Umbilical cord (tissue), 2 donors: ENCODE results near the gene DMRTA2. TPM values are rescaled to one million over a fixed set of nuclear protein-coding genes. Genes with fewer than 3 reads are reported as not detected.

Experiments used
- DNase-seq: peaks from one replicate; pipeline ENCODE4 v3.0.0-alpha.2; 2015; ENCODE audit warnings: low spot score
- total RNA-seq: library from RNA; depleted of rRNA; stranded (reverse); fragments of >200 nt; gene quantifications from one replicate; pipeline ENCODE4 v1.2.3, GENCODE V29; 2014; ENCODE audit warnings: low replicate concordance; ENCODE audit not compliant: insufficient read depth

The DMRTA2 gene
- total RNA-seq = 0.24 TPM

DNA sequence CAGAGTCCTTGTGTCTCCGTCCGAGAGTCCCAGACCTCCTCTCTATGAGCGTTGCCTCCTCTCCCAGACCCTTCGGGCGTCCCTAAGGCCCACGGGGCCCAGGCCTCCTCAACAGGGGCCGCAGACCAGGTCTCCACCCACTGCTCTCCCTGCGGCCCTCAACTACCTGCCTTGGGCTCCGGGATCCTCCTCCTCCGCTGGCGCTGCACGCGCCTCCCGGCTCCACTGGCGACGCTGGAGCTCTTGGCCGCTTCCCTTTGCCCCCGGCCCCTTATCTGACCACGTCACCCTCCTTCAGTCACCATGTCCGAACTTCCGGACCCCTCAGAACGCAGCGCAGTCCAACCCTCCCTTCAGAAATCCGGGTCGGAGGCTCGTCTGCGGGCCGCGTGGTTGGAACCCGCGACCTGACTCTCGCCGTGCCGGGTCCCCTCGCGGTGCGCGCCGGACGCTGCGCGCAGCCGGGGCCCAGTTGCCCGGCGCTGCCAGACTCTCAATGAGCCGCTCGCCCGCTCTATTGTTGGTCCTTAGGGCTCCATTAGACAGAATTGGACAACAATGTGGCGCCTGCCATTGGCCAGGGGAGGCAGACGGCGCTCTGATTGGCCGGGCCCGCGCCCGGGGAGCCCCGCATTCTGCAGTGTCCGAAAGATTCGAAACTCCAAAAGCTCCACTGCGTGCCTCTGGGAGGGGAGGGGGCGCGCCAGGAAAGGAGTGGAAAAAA, at the start of gene DMRTA2:
Gene DMRTA2, minus strand, starts transcription at position 498 of the 724 bp plus-strand sequence. CDS start 1,907 bp downstream, outside the sequence.
- no peak for DNase-seq

DNA sequence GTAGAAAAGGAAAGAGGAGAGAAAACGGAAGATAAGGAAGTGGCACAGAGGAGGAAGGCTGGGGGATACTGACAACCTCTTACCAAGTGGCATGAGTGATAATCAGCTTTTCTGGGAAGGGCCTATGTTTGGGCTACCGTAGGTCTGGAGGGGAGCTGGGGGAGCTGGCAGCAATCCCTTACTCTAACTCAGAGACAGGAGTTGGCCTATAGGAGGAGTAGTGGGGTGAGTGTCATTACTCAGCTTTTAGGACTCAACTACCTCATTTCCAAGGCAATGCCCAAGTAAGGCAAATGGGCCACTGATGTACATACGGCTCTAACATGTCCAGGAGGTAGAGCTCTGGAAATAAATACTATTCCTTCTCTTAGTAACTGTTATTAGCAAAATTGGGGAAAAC, 48.7 kb upstream of the DMRTA2 start:
- DNase-seq = no peak

DNA sequence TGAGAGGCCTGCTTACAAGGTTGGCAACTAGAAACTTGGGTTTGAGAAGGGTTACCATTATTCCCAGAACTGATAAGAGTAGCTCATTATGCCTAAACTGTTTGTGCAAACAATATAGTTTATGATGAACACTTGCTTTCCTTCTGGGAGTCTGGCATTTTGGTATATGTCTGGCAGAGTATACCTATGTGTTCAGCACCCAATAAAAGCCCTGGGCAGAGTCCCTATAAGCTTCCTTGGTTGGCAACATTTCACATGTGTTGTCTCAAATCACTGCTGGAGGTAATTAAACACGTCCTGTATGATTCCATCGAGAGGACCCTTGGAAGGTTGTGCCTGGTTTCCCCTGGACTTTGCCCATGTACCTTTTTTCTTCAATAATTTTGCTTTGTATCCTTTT, 39.7 kb upstream of the DMRTA2 start:
- DNase-seq = no peak

DNA sequence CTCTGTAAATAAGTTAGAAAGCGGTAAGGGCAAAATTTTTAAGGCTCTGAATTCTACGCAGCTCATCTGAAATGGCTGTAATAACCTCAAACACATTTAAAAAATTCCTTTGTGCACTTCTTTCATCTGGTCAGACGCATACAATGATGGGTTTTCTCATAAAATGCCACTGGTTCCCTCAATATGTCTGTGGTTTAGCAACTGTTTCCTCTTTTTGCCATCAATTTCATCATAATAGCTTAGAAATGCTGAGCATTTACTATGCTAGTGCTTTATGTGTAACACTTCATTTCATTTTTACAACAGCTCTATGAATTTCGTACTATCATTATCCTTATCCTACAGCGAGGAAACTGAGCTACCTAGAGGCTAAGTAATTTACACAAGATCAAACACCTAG, 35.3 kb upstream of the DMRTA2 start:
- DNase-seq = no peak

DNA sequence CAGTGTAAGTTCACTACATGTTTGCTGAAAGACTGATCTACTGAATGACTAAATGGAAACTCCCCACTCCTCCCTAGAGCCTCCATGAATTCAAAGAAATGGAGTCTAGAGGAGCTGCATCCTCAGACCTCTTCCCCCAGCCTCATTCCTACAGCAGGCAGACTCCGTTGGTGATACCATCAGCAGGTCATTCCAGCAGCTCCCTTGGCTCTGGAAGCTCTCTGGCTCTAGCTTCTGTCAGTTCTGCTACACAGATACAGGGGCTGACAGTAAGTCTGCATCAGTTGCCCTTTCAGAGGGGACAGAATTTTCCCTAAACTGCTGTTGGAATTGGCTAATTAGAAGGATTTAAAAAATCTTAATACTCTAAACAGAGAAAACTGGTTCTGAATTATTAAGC, 31.7 kb upstream of the DMRTA2 start:
- DNase-seq = no peak

DNA sequence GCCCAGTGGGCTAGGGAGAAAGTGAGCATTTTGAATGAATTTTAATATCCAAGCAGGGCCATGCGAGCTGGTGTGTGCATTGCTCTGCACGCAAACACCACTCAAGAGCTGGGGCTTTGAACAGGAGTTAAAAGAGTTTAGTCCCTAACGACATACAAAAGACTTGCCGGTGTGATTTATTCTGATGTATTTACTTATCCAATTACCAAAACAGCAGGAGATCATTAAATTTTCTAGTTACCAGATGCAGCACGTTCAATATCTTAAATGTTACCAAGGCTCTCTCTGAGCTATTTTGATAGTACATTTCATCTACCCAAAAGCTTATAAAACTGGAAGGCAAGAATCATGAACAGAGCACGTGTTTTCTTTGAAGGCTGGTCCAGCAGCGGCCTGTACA, 30.0 kb upstream of the DMRTA2 start:
- DNase-seq = no peak

DNA sequence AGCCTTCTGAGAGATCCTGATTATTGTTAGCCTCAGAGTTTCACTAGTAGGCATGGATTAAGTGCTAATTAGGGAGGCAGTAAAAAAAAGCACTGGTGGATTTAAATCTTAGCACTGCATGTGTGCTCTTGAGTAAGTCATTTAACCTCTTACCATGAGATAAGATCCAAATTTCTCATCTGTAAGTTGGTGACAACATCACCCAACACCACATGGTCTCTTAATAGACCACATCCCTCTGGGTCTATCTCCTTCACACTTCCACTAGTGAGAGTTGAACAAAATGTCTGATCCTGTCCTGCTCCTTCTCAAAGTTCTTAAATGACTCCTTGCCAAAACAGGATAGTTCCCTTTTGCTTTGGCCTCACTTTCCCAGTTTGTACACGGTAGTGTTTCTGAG, 29.5 kb upstream of the DMRTA2 start:
- DNase-seq = no peak

DNA sequence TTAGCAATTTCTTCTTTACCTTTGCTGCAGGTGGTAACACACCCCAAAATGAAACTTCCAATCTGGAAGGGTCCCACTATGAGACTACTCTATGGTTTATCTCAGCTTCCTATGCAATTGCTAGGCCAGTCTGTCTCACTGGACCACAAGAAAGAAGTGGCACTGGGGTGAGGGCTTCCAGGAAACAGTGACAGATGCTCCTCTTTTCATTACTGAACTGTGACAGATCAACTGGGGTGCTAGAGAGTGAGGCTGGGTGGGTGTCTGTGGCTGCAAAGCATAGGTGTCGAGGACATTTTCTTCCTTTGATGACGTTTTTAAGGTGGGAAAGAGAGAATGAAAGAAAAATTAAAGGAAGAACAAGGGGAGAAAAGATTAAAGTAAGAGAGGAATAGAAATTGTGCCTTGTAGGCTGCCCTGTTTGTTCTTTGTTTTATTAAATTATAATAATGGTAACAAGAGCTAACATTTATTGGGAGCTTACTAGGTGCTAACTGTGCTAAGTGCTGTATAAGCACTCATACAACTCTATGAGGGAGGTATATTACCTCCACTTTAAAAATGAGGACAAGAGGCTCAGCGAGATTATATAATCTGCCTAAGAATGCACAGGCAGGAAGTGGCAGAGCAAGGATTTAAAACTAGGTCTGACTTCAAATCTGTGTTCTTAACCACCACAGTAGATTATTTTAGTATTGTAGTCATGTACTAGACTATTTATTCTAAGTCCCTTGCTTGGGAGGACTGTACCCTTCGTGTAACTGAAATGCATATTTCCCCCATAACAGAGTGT, 27.8 kb upstream of the DMRTA2 start:
- no peak for DNase-seq

DNA sequence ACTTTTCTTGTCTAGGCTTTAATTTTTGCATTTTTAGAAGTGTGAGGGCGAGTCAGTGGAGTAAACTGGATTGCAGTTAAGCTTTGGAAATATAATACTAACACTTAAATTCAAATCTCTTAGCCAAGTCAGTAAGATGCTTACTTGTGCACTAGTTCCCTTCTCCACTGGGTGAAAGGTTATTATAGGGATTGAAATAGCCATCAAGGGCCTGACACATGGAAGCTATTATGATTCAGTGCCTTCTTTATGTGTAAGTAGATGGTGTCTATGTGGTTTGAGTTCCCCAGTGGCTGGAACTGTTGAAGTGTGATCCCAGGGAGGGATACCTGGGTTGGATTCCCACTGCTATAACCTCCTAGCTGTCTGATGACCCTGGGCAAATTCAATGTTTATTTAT, 24.7 kb upstream of the DMRTA2 start:
- DNase-seq = no peak

DNA sequence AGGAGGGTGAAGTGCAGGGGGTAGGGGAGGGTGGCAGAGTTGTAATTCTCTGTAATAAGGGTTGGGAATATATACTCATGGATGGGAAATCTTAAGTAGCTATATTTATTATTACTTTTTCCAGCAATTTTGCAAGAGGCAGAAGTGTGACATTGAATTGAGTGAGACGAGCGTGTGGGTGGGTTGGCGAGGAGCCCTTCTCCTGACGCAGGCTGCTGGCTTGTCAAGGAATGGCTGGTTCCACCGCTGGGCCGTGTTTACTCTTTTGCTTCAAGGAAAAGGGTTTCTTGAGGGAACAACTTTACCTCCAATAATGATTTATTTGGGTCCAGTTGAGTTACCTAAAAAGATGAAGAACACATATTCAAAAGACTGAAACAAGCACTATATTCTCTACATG, 17.9 kb upstream of the DMRTA2 start:
- DNase-seq = no peak

DNA sequence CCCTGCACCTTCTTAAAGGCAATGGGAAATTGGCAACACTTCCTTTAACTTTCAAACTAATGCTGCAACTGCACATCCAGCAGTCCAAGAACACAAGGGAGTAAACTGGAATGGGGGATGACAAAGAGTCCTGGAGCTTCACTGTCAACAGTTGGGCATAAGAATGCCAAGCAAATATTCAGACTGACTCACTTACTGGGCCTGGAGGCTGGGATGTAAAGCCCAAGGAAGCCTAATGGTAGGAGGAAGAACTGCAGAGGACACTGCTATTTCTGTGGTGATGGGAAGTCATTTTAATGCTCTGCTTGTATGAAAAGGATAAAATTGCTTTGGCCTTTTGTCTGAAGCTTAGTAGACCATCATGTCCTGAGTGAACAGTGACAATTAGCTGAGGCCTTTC, 15.7 kb upstream of the DMRTA2 start:
- DNase-seq = no peak

DNA sequence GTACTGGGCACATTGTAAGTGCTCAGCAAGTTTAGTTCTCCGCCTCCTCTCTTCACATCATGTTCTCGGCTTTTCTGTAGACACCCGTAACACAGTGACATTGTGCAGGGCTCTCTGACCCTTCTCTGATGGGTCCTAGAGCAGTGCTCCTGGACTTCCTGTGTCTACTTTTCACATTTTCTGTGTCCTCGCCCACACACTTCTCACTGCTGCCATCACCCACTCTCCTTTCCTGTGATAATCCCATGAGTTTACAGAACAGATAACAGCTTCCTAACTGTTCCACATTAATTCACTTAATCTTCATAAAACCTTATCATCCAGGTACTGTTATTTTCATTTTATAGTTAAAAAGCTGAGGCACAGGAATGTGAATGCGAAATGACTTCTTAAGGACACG, 13.2 kb upstream of the DMRTA2 start:
- DNase-seq = no peak

DNA sequence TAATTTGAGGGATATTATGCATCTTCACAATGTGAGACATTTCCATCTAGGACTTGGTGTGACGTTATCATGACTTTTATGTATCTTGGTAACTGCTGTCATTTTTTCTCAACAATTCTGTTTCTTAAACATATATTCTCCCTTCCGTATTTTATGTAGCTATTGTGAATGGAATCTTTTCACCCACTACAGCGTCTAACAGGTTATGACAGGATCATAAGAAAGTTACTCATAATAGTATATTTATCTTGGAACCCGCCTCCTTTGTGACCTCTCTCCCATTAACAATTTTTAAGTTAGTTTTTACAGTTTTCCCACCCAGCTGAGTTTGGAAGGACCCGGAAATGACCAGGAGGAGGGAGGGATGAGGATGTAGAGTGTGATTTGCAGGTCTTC, 6.8 kb upstream of the DMRTA2 start:
- DNase-seq = no peak

DNA sequence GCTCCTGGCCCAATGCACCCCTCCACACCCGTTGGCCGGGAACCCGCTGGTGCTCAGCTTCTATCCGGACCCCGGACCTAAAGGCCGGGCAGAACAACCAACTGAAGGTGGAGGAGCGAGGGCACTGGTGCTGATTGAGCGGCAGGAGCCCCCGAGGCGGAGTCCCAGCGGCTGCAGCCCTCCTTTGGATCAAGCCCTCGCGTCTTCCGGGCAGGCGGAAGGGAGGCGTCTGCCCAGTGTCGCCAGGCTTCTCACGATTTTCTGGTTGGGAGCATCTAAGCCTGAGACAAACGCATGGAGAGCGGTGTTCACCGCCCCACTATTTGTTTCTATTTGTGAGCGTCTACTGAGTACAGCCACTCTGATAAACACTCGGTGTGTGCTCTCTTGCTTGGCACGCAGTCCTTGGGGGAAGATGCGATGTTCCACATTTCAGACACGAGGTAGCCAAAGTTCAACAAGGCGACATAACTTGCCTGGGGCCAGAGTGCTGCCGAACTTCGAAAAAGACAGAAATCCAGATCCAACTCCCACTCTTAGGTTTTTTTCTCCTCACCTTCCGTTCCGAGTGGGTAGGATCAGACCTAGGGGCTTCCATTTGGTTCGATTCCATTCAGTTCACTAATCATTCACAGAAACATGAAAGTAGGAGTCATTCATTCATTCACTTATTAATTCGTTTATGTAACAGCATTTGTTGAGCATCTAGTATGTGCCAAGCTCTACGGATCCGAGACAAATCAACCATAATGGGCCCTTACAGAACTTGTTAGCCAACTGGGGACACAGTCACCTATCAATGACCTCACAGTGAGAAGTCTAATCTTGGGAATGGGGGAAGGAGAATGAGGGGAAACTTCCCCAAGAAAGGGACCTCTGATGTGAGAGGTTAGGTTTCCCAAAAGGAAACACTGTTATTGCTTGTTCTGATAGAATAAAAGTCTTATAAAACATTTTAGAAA, 4.9 kb upstream of the DMRTA2 start:
- DNase-seq = no peak

DNA sequence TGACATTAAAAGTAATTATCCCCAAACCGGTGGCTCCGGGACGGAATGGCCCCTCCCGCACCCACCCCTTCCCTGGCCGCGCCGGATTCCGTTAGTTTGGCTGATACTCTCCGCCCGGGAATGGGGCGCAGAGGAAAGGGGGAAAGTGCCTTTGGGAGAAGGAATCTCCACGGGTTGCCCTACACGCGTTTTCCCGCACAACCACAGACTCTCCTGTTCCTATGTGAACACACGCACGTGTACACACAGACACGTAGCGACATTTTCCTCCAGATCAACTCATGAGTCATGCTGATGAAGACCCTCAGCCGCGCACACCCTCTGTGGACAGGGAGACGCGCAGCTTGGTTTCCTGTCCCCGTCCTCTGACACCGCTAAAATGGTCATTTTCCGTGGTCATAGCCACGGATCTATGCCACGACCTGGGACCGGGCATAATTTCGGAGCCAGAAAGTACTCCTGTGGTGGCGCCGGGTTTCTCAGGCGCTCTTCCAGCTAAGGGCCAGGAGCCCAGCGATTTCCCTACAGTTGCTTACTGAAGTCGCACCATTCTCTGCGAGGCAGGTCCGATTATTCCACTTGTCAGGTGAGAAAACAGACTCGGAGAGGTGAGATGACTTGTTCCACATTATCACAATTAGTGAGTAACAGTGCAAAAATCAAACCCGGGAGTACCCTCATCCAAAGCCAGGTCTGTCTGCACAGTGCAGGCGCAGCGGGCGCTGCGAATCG, 4.0 kb upstream of the DMRTA2 start:
- no peak for DNase-seq

DNA sequence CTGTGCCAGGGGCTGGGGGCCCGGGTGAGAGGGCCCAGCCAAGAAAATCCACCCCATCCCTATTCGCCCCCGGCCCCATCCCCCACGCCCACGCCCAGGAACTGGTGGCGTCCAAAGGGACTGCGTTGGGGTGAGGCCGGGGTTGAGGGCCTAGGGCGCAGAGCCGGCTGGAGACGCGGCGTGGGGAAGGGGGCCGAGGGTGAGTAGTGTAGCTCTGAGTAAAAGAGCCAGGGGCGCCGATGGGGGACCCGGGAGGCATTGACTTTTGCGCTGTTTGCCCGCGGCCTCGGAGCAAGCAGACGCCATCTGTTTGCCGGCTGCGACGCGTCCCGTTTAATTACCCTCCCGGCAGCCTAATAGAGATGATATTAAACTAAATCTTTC, 3.5 kb upstream of the DMRTA2 start:
- no peak for DNase-seq

DNA sequence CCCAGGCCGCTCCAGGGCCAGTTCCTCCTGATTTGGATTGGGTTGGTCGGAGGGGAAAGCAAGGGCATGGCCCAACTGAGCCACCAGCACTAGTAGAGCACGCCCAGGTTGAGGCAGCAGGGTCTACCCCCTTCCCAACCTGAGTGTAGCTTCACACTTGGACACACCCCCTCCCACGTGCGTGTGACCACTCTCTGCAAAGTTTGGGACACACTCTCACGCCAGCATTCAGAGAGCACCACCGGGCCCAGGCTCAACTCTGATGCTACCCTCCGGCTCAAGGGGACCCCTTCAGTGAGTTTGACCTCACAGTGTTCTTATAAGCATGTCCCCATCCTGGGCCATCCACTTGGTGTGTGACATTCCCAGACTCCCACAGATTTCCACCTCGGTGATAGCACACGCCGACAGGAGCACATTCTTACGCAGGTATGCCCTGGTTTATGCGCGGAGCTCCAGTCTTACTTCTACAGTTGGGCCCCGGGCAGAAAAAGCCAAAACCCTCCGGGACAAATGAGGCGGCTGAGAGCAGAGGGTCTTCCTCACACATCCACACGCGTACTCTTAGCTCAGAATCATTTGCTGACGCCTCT, 3.0 kb upstream of the DMRTA2 start:
- no peak for DNase-seq

DNA sequence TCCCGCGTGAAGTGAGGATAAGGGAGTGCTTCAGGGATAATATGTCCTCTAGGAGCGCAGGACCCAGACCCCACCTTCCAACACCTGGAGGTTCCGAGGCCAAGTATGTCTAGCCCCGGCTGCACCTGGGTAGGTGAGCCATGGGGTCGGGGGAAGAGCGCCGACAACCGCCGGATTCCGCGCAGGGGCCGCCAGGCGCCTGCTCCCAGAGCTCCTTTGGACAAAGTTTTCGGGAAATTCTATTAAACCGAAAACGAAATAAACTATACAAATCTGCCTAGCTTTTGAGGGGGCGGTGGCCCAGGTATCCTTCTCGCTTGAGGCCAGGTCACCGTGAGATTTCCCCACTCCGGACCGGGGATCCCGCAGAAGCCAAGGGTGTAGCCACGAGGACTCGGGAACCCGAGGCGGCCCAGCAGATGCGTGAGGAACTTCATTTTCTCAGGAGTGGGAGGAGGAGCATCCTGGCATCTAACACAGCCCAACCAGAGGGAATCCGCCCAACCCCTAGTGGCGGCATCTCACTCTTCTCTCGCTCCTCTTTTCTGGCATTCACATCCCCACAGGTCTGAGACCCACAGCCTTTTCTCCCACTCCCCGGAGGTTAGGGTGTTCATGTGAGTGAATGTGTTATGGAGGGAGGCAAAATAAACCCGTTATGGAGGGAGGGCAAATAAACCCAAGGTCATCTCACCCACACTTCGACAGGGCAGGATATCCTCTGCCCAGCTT, 2.3 kb upstream of the DMRTA2 start:
- DNase-seq = no peak

DNA sequence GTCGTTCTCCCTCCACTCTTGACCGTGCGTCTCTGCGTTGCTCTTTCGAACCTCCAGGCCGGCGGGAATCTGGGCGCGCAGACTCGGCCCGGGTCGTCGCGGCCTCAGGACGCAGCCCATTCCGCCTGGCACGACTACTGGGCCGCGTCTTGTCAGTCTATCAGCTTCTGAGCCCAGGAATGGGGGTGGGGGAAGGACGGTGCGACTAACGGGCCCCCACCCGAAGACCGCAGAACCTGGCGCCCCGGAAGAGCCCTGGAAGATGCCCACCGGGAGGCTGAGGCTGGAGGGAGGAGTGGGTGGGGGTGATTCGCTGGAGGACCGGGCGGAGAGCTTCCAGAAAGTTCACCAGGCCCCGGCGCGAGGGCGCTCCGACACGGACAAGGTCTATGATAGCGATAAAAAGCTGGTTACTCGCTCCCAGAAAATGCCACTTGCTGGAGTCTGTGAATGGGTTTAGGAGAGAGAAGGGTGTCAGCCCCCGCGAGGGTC, 1.7 kb upstream of the DMRTA2 start:
- DNase-seq = no peak
